ENCODE data around the gene RPS3. TPM values are rescaled to one million over a fixed set of nuclear protein-coding genes. Genes with fewer than 3 reads are reported as not detected.

Gene RPS3
- total and polyA plus RNA-seq, 2 of the 13 experiments (the other 11 are each of a cell fraction or from before 2014, with no cell fraction given) = 2,143 to 3,616 TPM

GRCh38 chr11:75399344-75400145 lies at the start of gene RPS3 (continued):
- TF ChIP-seq LCORL (IDR thresholded peaks at IDR 0.05) = no peak
- peak; percentile 58 for TF ChIP-seq LCORL (CRISPR knock-in tag; IDR thresholded peaks at IDR 0.05)
- no peak for TF ChIP-seq STAG1 (CRISPR knock-in tag; IDR thresholded peaks at IDR 0.05)
- TF ChIP-seq RBFOX2 (IDR thresholded peaks at IDR 0.05; ENCODE audit: low read depth, low read length) = peak; percentile 99
- no peak for TF ChIP-seq PCBP2 (optimal IDR thresholded peaks at IDR 0.05; ENCODE audit: low read depth, low read length, poor library complexity, severe bottlenecking)
- TF ChIP-seq SMARCE1 (IDR thresholded peaks at IDR 0.05; ENCODE audit: borderline replicate concordance) = no peak
- TF ChIP-seq ZNF615 (CRISPR knock-in tag; IDR thresholded peaks at IDR 0.05; ENCODE audit: borderline replicate concordance) = 0 out of 2 replicates have a peak, but pooled peaks have one; percentile 6
- no peak for TF ChIP-seq MAZ (IDR thresholded peaks at IDR 0.05; ENCODE audit: borderline replicate concordance, low read depth, low read length)
- peak; percentile 81 for TF ChIP-seq MAZ (CRISPR knock-in tag; IDR thresholded peaks at IDR 0.05; ENCODE audit: low read depth)
- peak; percentile 85; the same call in 1 of the 2 replicates for TF ChIP-seq NFKB2 (CRISPR knock-in tag; IDR thresholded peaks at IDR 0.05; ENCODE audit: borderline replicate concordance)
- no peak for TF ChIP-seq ZSCAN20 (CRISPR knock-in tag; IDR thresholded peaks at IDR 0.05; ENCODE audit: borderline replicate concordance)
- TF ChIP-seq HHEX (CRISPR knock-in tag; IDR thresholded peaks at IDR 0.05) = no peak
- TF ChIP-seq ZNF710 (CRISPR knock-in tag; IDR thresholded peaks at IDR 0.05; ENCODE audit: borderline replicate concordance) = peak; percentile 84; the same call in 1 of the 2 replicates
- TF ChIP-seq ZNF569 (CRISPR knock-in tag; IDR thresholded peaks at IDR 0.05; ENCODE audit: borderline replicate concordance) = 0 out of 2 replicates have a peak, but pooled peaks have one; percentile 61
- no peak for TF ChIP-seq ZNF121 (CRISPR knock-in tag; IDR thresholded peaks at IDR 0.05)
- peak; percentile 90 for TF ChIP-seq MEF2D (CRISPR knock-in tag; IDR thresholded peaks at IDR 0.05)
- no peak for TF ChIP-seq HNRNPH1 (optimal IDR thresholded peaks at IDR 0.05; ENCODE audit: low read depth, low read length)
- peak; percentile 88 for TF ChIP-seq PHF20 (CRISPR knock-in tag; IDR thresholded peaks at IDR 0.05)
- no peak for TF ChIP-seq SRSF4 (IDR thresholded peaks at IDR 0.05; ENCODE audit: low read depth, low read length, poor library complexity, severe bottlenecking)
- no peak for TF ChIP-seq CEBPB (IDR thresholded peaks at IDR 0.05; ENCODE audit: borderline replicate concordance, low read depth, low read length)
- TF ChIP-seq ZBTB7A (CRISPR knock-in tag; IDR thresholded peaks at IDR 0.05) = 0 out of 2 replicates have a peak, but pooled peaks have one; percentile 52
- 0 out of 2 replicates have a peak, but pooled peaks have one; percentile 69 for TF ChIP-seq ZNF430 (CRISPR knock-in tag; IDR thresholded peaks at IDR 0.05)
- 0 out of 2 replicates have a peak, but pooled peaks have one; percentile 53 for TF ChIP-seq RNF2 (conservative IDR thresholded peaks at IDR 0.05; ENCODE audit: low read depth)
- TF ChIP-seq POLR2AphosphoS5 (IDR thresholded peaks at IDR 0.05; ENCODE audit: low read depth, low read length) = peak; percentile 99
- TF ChIP-seq ZNF747 (CRISPR knock-in tag; IDR thresholded peaks at IDR 0.05; ENCODE audit: borderline replicate concordance) = peak; percentile 65; the same call in 1 of the 2 replicates
- TF ChIP-seq MIXL1 (CRISPR knock-in tag; IDR thresholded peaks at IDR 0.05) = peak; percentile 67; the same call in 1 of the 2 replicates
- TF ChIP-seq AKAP8 (CRISPR knock-in tag; IDR thresholded peaks at IDR 0.05) = no peak; the same call in 1 of the 2 replicates

All from HepG2 (cell line).